GM18505 (cell line): ENCODE results near the gene ENDOG.
"Not testable (repeated sequence)": the region's sequence is repeated elsewhere in the genome, so short reads cannot be mapped to it uniquely, and the experiment has no call there.

ENCODE experiments used
- ATAC-seq: cut with Tn5 transposase; IDR thresholded peaks from one replicate; pipeline ENCODE4 v1.9.1; 2021; ENCODE audit not compliant: unreplicated experiment
- POLR2A ChIP-seq: IDR thresholded peaks from 4 replicates; pipeline ENCODE4 v1.6.1; 2011; ENCODE audit warnings: borderline replicate concordance; ENCODE audit not compliant: insufficient read depth, insufficient read length; ENCODE audit errors: extremely low read depth

ENDOG gene

DNA sequence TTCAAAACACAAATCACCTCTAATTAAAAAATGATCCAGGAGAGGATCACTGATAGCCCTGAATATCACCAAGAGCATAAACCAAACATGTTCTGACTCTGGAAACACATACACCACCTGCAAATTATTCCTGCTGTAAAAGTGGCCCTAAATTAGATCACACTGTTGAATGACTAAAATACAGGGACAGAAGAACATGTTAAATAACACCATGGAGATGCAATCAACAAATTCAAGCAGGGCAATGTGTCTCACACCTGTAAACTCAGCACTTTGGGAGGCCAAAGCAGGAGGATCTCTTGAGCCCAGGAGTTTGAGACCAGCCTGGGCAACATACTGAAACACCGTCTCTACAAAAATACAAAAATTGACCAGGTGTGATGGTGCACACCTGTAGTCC is 29.5 kb downstream of the ENDOG start:
- ATAC-seq, result no peak
- no peak for TF ChIP-seq POLR2A

DNA sequence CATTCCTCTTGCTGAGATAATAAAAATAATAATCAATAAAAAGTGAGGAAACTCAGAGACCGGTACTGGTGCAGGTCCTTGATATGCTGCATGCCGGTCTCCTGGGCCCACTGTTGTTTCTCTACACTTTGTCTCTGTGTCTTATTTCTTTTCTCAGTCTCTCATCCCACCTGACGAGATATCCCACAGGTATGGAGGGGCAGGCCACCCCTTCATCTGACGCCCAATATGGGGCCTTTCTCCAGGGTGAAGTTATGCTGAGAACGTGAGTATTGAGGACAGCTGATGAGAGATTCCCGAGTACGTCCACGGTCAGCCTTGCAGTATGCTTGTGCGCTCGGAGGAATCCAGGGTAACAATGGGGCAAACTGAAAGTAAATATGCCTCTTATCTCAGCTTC is 32.7 kb downstream of the ENDOG start:
- ATAC-seq, result not testable (repeated sequence)

DNA sequence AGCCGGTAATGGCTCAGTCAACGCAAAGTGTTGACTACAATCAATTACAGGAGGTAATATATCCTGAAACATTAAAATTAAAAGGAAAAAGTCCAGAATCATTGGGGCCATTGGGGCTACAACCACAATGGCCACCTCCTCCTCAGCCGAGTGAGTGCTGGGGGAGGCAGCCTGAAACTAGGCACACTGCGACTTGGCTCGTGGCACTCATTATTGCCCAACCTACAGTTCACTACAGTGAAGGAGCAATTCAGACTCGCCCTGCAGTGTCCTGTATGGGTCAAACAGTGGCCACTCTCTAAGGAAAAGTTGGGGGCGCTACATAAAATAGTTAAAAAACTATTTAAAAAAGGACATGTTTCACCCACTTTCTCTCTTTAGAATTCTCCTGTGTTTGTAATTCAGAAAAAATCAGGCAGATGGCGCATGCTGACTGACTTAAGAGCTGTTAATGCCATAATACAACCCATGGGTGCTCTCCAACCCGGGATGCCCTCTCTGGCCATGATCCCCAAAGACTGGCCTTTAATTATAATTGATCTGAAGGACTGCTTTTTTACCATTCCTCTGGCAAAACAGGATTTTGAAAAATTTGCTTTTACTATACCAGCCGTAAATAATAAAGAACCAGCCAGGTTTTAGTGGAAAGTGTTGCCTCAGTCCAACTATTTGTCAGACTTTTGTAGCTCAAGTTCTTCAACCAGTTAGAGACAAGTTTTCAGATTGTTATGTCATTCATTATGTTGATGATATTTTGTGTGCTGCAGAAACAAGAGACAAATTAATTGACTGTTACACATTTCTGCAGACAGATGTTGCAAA is 33.7 kb downstream of the ENDOG start:
- ATAC-seq, result not testable (repeated sequence)

DNA sequence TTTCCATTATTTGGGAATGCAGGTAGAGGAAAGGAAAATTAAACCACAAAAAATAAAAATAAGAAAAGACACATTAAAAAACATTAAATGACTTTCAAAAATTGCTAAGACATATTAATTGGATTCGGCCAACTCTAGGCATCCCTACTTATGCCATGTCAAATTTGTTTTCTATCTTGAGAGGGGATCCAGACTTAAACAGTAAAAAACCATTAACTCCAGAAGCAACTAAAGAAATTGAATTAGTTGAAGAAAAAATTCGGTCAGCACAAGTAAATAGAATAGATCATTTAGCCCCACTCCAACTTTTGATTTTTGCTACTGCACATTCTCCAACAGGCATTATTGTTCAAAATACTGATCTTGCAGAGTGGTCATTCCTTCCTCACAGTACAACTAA is 34.3 kb downstream of the ENDOG start:
- not testable (repeated sequence) for ATAC-seq

DNA sequence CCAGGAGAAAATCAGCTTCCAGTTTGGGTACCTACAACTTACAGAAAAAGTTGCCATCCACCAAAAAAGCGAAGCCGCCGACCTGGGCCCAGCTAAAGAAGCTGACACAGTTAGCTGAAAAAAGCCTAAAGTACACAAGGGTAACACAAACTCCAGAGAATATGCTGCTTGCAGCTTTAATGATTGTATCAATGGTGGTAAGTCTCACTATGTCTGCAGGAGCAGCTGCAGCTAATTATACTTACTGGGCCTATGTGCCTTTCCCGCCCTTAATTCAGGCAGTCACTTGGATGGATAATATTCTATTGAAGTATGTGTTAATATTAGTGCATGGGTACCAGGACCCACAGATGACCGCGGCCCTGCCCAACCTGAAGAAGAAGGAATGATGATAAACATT is 36.2 kb downstream of the ENDOG start:
- not testable (repeated sequence) for ATAC-seq

DNA sequence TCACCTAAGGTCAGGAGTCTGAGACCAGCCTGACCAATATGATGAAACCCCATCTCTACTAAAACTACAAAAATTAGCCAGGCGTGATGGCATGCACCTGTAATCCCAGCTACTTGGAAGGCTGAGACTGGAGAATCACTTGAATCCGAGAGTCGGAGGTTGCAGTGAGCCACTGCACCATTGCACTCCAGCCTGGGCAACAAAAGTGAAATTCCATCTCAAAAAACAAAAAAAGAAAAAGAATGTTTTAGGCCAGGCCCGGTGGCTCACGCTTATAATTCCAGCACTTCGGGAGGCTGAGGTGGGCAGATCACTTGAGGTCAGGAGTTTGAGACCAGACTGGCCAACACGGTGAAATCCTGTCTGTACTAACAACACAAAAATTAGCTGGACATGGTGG is 40.2 kb downstream of the ENDOG start:
- not testable (repeated sequence) for ATAC-seq

DNA sequence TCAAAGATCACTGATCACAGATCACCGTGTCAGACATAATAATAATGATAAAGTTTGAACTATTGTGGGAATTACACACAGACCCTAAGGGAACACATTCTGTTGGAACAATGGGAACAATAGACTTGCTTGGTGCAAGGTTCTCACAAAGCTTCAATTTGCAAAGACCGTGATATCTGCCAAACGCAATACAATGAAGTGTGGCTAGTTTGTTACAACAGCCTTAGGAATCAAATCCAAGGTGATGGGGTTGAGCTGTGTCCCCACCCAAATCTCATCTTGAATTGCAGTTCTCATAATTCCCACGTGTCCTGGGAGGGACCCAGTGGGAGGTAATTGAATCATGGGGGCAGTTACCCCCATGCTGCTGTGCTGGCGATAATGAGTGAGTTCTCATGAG is 42.6 kb downstream of the ENDOG start:
- no peak for TF ChIP-seq POLR2A
- ATAC-seq, result no peak

DNA sequence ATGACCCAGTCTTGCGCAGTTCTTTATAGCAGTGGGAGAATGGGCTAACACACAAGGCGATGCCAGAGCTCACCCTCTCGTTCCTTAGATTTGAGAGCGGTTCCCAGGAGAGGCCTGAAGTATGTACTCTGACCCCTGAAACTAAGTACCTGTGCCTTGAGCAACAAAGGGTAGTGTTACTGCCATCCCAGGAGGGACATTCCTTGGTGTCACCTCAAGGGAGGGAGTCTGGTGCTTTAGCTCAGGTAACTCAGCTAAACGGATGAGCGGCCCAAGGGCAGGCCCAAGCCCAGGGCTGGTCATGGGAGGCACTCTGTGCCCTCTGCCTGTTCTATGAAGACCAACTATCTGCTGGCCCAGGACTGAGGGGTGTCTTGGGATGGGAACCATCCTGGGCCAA is 43.2 kb downstream of the ENDOG start:
- no peak for TF ChIP-seq POLR2A
- ATAC-seq, result no peak

DNA sequence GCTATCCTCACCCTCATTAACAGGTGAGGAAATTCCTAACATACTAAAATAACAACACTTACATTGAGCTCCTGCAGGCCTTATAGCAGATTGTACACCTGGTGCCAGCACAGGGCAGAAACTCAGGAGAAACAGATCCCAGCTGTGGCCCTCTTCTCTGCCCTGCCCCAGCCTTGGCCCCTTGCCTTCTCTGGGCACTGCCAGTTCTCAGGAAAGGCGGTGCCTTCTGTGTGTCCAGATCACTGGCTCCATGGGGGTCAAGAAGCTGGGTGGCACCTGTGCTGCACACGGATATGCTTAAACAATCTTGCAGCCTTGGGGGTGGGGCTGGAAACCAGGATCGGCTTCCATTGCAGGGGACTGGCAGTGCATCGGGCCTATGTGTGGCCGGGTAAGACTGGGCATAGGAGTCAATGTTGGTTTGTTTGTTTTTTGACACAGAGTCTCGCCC is 44.1 kb downstream of the ENDOG start:
- TF ChIP-seq POLR2A, result no peak
- no peak for ATAC-seq

DNA sequence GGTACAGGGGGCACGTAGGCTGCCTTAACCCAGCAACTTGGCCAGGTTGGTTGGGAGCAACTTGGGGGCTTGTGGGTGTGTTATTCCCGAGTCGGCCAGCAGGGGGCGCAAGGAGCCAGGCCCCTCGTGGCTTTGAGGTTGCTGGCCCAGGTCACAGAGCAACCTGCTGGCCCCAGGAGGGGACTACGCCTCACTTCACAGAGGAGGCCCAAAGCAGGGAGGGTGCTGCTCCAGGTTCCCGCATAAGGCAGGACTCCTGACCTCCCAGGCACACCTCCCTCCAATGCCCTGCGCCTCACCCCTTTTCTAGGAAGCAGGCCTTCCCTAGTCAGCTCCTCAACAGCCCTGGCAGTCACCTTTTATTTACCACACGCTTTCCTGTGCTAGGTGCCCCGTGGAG is 45.3 kb downstream of the ENDOG start:
- no peak for ATAC-seq

DNA sequence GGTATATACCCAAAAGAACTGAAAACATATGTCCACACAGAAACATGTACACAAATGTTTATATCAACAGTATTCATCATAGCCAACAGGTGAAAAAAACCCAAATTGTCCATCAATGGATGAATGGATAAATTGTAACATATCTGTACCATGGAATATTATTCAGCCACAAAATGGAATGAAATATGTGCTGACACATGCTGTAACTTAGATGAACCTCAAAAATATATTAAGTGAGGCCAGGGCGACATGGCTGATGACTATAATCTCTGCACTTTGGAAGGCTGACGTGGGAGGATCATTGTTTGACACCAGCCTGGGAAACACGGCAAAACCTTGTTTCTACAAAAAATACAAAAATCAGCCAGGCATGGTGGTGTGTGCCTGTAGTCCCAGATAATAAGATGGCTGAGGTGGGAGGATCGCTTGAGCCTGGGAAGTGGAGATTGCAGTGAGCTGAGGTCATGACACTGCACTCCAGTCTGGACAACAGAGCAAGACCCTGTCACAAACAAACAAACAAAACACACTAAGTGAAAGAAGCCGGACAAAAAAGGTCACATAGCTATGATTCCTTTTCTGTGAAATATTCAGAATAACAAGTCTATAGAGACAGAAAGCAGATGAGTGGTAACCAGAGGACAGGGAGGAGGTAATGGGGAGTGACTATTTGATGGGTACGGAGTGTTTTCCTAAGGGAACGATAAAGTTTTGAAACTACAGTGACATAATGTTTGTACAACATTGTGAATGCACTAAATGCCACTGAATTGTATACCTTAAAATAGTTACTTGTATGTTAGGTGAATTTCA is 52.0 kb downstream of the ENDOG start:
- TF ChIP-seq POLR2A, result no peak
- no peak for ATAC-seq

More for the DNA sequence above, 45.3 kb downstream of the ENDOG start:
- no peak for TF ChIP-seq POLR2A

DNA sequence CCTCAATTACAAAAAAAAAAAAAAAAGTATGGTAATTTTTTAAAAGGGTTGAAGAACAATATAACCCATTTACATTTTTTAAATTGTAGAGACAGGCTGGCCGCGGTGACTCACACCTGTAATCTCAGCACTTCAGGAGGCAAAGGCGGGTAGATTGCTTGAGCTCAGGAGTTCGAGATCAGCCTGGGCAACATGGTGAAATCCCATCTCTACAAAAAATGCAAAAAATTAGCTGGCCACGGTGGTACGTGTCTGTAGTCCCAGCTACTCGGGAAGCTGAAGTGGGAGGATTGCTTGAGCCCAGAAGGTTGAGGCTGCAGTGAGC is 52.6 kb downstream of the ENDOG start:
- ATAC-seq, result not testable (repeated sequence)
